ENCODE results near the gene CCSER2. TPM values are rescaled to one million over a fixed set of nuclear protein-coding genes. Genes with fewer than 3 reads are reported as not detected.

Gene CCSER2
- total RNA-seq, 2 donors from 2014 or later, result 29.8 to 38.8 TPM

GRCh38 chr10:84552478-84552877, 224.1 kb downstream of the CCSER2 start:
- Histone ChIP-seq H3K9me3 (ENCODE audit: control insufficient read depth, low read length) (peaks cover 9% of the 10 kb centered on the region), H3K36me3 (ENCODE audit: control insufficient read depth, insufficient read depth, low read length) (no peaks in the 10 kb centered on the region), H3K4me3 (ENCODE audit: low read length) (no peak overlapping the region), H3K4me1 (ENCODE audit: control insufficient read depth, insufficient read depth, low read length) (peaks cover 17% of the 10 kb centered on the region), H3K9ac (ENCODE audit: extremely low read depth, low read length, poor library complexity, severe bottlenecking) (no peak overlapping the region), H3K27me3 (ENCODE audit: control insufficient read depth, insufficient read depth, low read length, poor library complexity, severe bottlenecking) (no peaks in the 10 kb centered on the region), H3K27ac (ENCODE audit: low read depth, low read length) (no peak overlapping the region)
- Mint-ChIP-seq H3K4me3 (no peak overlapping the region), H3K4me1 (peaks cover 43% of the 10 kb centered on the region), H3K9me3 (peaks cover 3% of the 10 kb centered on the region), H3K27me3 (ENCODE audit: insufficient read depth) (no peaks in the 10 kb centered on the region), H3K36me3 (ENCODE audit: low read depth) (no peaks in the 10 kb centered on the region), H3K27ac (peak overlapping the region; percentile 9)
- peak; percentile 82 for DNase-seq
- peak; percentile 74 for TF ChIP-seq CTCF (conservative IDR thresholded peaks at IDR 0.05)
- 63 to 72% methylated on average over 1 to 3 of the region's 3 CpGs for WGBS, 2 experiments (ENCODE audit: insufficient coverage in 1 of 2, insufficient read length in 1 of 2)

GRCh38 chr10:84562592-84562991, 234.2 kb downstream of the CCSER2 start:
- no peak overlapping the region for H3K4me3 Mint-ChIP-seq
- peaks cover 22% of the 10 kb centered on the region for H3K9me3 ChIP-seq (ENCODE audit: control insufficient read depth, low read length)
- no peak for DNase-seq
- no peak overlapping the region for H3K4me3 ChIP-seq (ENCODE audit: low read length)
- H3K4me1 Mint-ChIP-seq, result peaks cover 35% of the 10 kb centered on the region
- peaks cover 13% of the 10 kb centered on the region for H3K9me3 Mint-ChIP-seq
- no peak for TF ChIP-seq CTCF (conservative IDR thresholded peaks at IDR 0.05)
- H3K27me3 ChIP-seq (ENCODE audit: control insufficient read depth, insufficient read depth, low read length, poor library complexity, severe bottlenecking), result no peaks in the 10 kb centered on the region
- H3K27ac ChIP-seq (ENCODE audit: low read depth, low read length), result no peak overlapping the region
- H3K27me3 Mint-ChIP-seq (ENCODE audit: insufficient read depth), result no peaks in the 10 kb centered on the region
- no peaks in the 10 kb centered on the region for H3K36me3 ChIP-seq (ENCODE audit: control insufficient read depth, insufficient read depth, low read length)
- no peaks in the 10 kb centered on the region for H3K36me3 Mint-ChIP-seq (ENCODE audit: low read depth)
- no peak overlapping the region for H3K27ac Mint-ChIP-seq
- H3K9ac ChIP-seq (ENCODE audit: extremely low read depth, low read length, poor library complexity, severe bottlenecking), result no peak overlapping the region
- WGBS, 2 experiments (ENCODE audit: insufficient coverage in 1 of 2, insufficient read length in 1 of 2), result 96 to 100% methylated on average over 1 to 3 of the region's 6 CpGs
- peaks cover 12% of the 10 kb centered on the region for H3K4me1 ChIP-seq (ENCODE audit: control insufficient read depth, insufficient read depth, low read length)

- no peak overlapping the region for H3K4me3 Mint-ChIP-seq
These were observed 235.0 kb downstream of the CCSER2 start for GRCh38 chr10:84563355-84563754.

More at GRCh38 chr10:84563355-84563754, 235.0 kb downstream of the CCSER2 start:
- Histone ChIP-seq H3K9me3 (ENCODE audit: control insufficient read depth, low read length) (peaks cover 16% of the 10 kb centered on the region), H3K27ac (ENCODE audit: low read depth, low read length) (no peak overlapping the region), H3K4me3 (ENCODE audit: low read length) (peak overlapping the region; percentile 37), H3K36me3 (ENCODE audit: control insufficient read depth, insufficient read depth, low read length) (no peaks in the 10 kb centered on the region), H3K9ac (ENCODE audit: extremely low read depth, low read length, poor library complexity, severe bottlenecking) (no peak overlapping the region), H3K27me3 (ENCODE audit: control insufficient read depth, insufficient read depth, low read length, poor library complexity, severe bottlenecking) (no peaks in the 10 kb centered on the region), H3K4me1 (ENCODE audit: control insufficient read depth, insufficient read depth, low read length) (peaks cover 12% of the 10 kb centered on the region)
- DNase-seq, result no peak
- no peaks in the 10 kb centered on the region for H3K27me3 Mint-ChIP-seq (ENCODE audit: insufficient read depth)
- H3K36me3 Mint-ChIP-seq (ENCODE audit: low read depth), result no peaks in the 10 kb centered on the region
- peaks cover 14% of the 10 kb centered on the region for H3K9me3 Mint-ChIP-seq
- peaks cover 38% of the 10 kb centered on the region for H3K4me1 Mint-ChIP-seq
- H3K27ac Mint-ChIP-seq, result no peak overlapping the region
- TF ChIP-seq CTCF (conservative IDR thresholded peaks at IDR 0.05), result no peak
- WGBS, 2 experiments (ENCODE audit: insufficient coverage in 1 of 2, insufficient read length in 1 of 2), result 90 to 97% methylated on average over 2 to 5 of the region's 5 CpGs
